Colonic mucosa (tissue), 4 donors: ENCODE data around the gene ACACB. TPM values are rescaled to one million over a fixed set of nuclear protein-coding genes. Genes with fewer than 3 reads are reported as not detected.

Source experiments
- DNase-seq: peaks from one replicate; pipeline ENCODE4 v3.0.0-alpha.2; 2020
- H3K27ac ChIP-seq: fragments of 200-600 bp; one replicate; pipeline ENCODE4 v1.8.0; 2021
- H3K27me3 ChIP-seq: fragments of 200-600 bp; one replicate; pipeline ENCODE4 v1.8.0; 2021
- H3K36me3 ChIP-seq: fragments of 200-600 bp; one replicate; pipeline ENCODE4 v1.8.0; 2021
- H3K4me1 ChIP-seq: fragments of 200-600 bp; one replicate; pipeline ENCODE4 v1.8.0; 2021; ENCODE audit warnings: mild to moderate bottlenecking
- H3K4me3 ChIP-seq: fragments of 200-600 bp; one replicate; pipeline ENCODE4 v1.8.0; 2021
- H3K9ac ChIP-seq, 2 donors: one replicate each; pipeline ENCODE4 v1.7.0; 2013; ENCODE audit warnings: control low read depth in 2 of 2, low read depth in 2 of 2, low read length in 2 of 2
- H3K9me3 ChIP-seq: fragments of 200-600 bp; one replicate; pipeline ENCODE4 v1.8.0; 2021
- intact Hi-C: fragments of 100-400 bp; cut with DNase I; formaldehyde crosslinking; loops from one replicate; pipeline ENCODE4 v1.14.1; 2022
- total RNA-seq, 2 donors: library from RNA; stranded (reverse); fragmentation: NEBNext Ultra II Directional in 1 of 2; extraction: Animal tissue kit (Norgen Biotek cat#: 25700) in 1 of 2; gene quantifications; one replicate each; pipeline ENCODE4 v1.2.1, GENCODE V29; 2021
- TF ChIP-seq, protein P1 (sequence below): fragments of 200-600 bp; IDR thresholded peaks from one replicate; pipeline ENCODE4 v1.8.0; 2022; ENCODE audit warnings: antibody characterized with exemption, mild to moderate bottlenecking
- donor health status: healthy.
- donor health status: DM: no; HTN: no; CAD: no.
- donor health status: DM: no; HTN: no; CAD: no.

The ACACB gene
- total RNA-seq, 2 donors from 2014 or later = 21.3 to 32.8 TPM

DNA sequence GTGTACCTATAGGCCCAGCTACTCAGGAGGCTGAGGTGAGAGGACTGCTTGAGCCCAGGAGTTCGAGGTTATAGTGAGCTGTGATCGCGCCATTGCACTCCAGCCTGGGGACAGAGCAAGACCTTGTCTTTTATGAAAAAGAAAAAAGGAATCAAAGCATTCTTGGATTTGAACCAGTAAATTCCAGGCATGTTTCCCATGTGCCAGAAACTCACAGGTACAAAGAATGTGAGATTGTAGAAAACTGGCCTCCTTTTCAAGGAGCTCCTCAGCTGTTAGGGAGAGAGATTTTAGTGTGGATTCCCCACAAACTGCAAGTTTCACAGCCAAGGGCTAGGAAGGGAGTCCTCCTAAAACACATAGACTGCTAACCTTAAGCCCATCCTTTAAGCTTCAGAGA lies 97.7 kb downstream of the ACACB start:
- Histone ChIP-seq H3K36me3 (no peaks in the 10 kb centered on the region), H3K4me1 (no peaks in the 10 kb centered on the region), H3K27ac (no peak overlapping the region), H3K4me3 (no peak overlapping the region), H3K27me3 (no peaks in the 10 kb centered on the region), H3K9ac (no peak overlapping the region), H3K9me3 (no peaks in the 10 kb centered on the region)
- TF ChIP-seq, protein P1, sequence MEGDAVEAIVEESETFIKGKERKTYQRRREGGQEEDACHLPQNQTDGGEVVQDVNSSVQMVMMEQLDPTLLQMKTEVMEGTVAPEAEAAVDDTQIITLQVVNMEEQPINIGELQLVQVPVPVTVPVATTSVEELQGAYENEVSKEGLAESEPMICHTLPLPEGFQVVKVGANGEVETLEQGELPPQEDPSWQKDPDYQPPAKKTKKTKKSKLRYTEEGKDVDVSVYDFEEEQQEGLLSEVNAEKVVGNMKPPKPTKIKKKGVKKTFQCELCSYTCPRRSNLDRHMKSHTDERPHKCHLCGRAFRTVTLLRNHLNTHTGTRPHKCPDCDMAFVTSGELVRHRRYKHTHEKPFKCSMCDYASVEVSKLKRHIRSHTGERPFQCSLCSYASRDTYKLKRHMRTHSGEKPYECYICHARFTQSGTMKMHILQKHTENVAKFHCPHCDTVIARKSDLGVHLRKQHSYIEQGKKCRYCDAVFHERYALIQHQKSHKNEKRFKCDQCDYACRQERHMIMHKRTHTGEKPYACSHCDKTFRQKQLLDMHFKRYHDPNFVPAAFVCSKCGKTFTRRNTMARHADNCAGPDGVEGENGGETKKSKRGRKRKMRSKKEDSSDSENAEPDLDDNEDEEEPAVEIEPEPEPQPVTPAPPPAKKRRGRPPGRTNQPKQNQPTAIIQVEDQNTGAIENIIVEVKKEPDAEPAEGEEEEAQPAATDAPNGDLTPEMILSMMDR = no peak
- DNase-seq = no peak
- intact Hi-C loops = no loop called here

DNA sequence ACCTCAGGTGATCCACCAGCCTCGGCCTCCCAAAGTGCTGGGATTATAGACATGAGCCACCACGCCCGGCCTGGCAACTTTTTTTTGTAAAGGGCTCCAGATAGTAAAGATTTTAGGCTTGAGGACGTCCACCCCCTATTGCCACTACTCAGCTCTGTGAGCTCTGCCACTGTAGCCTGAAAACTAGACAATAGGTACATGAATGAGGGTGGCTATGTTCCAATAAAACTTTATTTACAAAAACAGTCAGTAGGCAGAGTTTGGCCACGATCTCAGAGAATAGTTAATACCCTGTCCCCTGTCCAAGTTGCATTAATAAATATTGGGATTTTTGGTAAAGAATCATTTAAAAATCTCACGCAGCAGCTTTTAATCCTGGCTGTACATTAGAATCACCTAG lies 102.6 kb downstream of the ACACB start:
- no peak for DNase-seq
- no peaks in the 10 kb centered on the region for H3K36me3 ChIP-seq
- H3K4me3 ChIP-seq = no peak overlapping the region
- intact Hi-C loops = no loop called here
- H3K27me3 ChIP-seq = no peaks in the 10 kb centered on the region
- H3K9ac ChIP-seq = no peak overlapping the region
- TF ChIP-seq, protein P1 = no peak
- H3K9me3 ChIP-seq = no peaks in the 10 kb centered on the region
- no peak overlapping the region for H3K27ac ChIP-seq
- no peaks in the 10 kb centered on the region for H3K4me1 ChIP-seq

DNA sequence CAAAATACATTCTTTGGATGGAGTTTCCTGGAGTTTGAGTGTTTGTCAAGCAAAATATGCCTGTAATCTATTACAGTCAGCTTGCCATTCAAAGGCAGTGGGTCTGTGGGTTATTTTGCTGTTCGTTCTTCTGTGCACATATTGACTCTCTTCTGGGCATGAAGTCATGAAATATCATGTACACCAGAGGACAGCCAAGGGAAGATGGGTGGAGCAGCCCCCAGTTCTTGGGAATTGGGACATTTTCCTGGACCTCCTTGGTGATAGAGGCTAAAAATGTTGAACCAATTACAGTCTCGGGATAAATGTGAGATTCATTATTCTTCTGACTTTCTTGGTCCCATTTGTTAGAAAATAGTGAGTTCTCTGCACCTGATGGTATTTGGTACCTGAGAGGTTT lies 103.6 kb downstream of the ACACB start:
- Histone ChIP-seq H3K4me1 (no peaks in the 10 kb centered on the region), H3K36me3 (no peaks in the 10 kb centered on the region), H3K9ac (no peak overlapping the region), H3K4me3 (no peak overlapping the region), H3K9me3 (no peaks in the 10 kb centered on the region), H3K27ac (no peak overlapping the region), H3K27me3 (no peaks in the 10 kb centered on the region)
- TF ChIP-seq, protein P1 = no peak
- DNase-seq = no peak
- intact Hi-C loops = no loop called here

DNA sequence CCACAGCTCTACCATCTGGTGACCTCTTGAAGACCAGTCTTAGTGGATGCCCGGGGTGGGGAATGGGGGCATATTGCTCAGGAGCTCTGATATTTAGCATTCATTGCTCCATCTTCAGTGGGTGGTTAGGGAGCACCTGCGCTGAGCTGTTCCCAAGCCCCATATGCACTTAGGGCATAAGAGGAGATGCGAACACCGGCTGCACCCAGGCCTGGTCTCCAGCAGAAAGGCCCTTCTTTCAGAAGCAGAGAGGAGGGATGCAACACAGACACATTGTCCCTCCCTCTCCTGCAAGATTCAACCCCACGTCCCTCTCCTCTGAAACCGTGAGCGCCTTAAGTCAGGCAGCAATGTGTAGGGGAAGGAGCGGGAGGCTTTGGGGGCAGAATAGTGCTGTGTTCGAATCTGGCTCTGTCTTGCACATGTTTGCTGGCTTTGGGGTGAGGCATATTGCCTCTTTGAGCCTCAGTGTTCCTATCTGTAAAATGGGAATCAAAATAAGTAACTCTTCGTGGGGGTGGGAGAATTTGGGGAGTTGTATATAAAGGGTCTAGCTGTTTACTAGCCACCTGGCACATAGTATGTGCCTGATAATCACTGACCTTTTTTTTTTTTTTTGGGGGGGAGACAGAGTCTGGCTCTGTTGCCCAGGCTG lies 105.0 kb downstream of the ACACB start:
- Histone ChIP-seq H3K9me3 (no peaks in the 10 kb centered on the region), H3K4me3 (no peak overlapping the region), H3K9ac (no peak overlapping the region), H3K27me3 (no peaks in the 10 kb centered on the region), H3K4me1 (no peaks in the 10 kb centered on the region), H3K27ac (no peak overlapping the region), H3K36me3 (no peaks in the 10 kb centered on the region)
- intact Hi-C loops = no loop called here
- TF ChIP-seq, protein P1 = no peak
- no peak for DNase-seq

DNA sequence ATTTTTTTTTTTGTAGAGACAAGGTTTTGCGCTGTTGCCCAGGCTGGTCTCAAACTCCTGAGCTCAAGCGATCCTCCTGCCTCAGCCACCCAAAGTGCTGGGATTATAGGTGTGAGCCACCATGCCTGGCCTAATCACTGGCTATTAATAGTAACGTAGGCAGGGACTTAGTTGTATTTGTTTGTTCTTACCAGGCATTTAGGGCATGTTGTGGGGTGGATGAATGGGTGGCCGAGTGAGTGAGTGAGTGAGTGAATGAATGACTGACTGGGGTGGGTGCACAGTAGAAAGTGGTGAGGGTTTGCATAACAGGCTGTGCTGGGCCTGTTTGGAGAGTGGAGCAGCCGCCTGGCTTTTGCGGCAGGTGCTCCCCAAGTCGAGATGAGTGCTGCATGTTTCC lies 105.7 kb downstream of the ACACB start:
- Histone ChIP-seq H3K4me3 (no peak overlapping the region), H3K9ac (no peak overlapping the region), H3K4me1 (no peaks in the 10 kb centered on the region), H3K27ac (no peak overlapping the region), H3K36me3 (no peaks in the 10 kb centered on the region), H3K9me3 (no peaks in the 10 kb centered on the region), H3K27me3 (no peaks in the 10 kb centered on the region)
- intact Hi-C loops = no loop called here
- DNase-seq = no peak
- TF ChIP-seq, protein P1 = no peak
